Peyer's patch (tissue), 4 donors: ENCODE data around the gene SPATA33. TPM values are rescaled to one million over a fixed set of nuclear protein-coding genes. Genes with fewer than 3 reads are reported as not detected.

Source experiments
- DNase-seq, 3 donors: peaks; one replicate each; pipeline ENCODE4 v3.0.0-alpha.2; 2017 to 2019
- H3K27ac ChIP-seq, 4 donors: fragments of 200-600 bp; sonication (generic); one replicate each; pipeline ENCODE4 v1.5.1; 2016 to 2019
- H3K27me3 ChIP-seq, 2 donors: fragments of 200-600 bp; sonication (generic); one replicate each; pipeline ENCODE4 v1.5.1; 2019
- H3K36me3 ChIP-seq, 3 donors: fragments of 200-600 bp; sonication (generic); one replicate each; pipeline ENCODE4 v1.5.1; 2016 to 2019
- H3K4me1 ChIP-seq, 4 donors: fragments of 200-600 bp; sonication (generic); one replicate each; pipeline ENCODE4 v1.5.1; 2016 to 2019
- H3K4me3 ChIP-seq, 4 donors: fragments of 200-600 bp; sonication (generic); 1 replicate in 3 of 4; 2 replicates in 1 of 4; pipeline ENCODE4 v1.5.1; 2016 to 2019; ENCODE audit warnings: mild to moderate bottlenecking in 1 of 4
- H3K9me3 ChIP-seq, 4 donors: fragments of 200-600 bp; sonication (generic); one replicate each; pipeline ENCODE4 v1.5.1; 2016 to 2019; ENCODE audit warnings: mild to moderate bottlenecking in 1 of 4
- POLR2A ChIP-seq, 2 donors: fragments of 450-650 bp; IDR thresholded peaks; one replicate each; pipeline ENCODE4 v1.5.1; 2017; ENCODE audit warnings: antibody characterized with exemption in 2 of 2, mild to moderate bottlenecking in 2 of 2, moderate library complexity in 2 of 2
- total RNA-seq, 4 donors: library from RNA; depleted of rRNA; stranded (reverse); fragments of >200 nt; gene quantifications; one replicate each; pipeline ENCODE4 v1.1.0, GENCODE V29; 2016
- TF ChIP-seq, protein P1 (sequence below), 6 experiments: fragments of 450-650 bp in 4 of 6; fragments of 200-600 bp in 2 of 6; sonication (generic) in 1 of 6; IDR thresholded peaks; one replicate each; pipeline ENCODE4 v1.5.1; 2017 to 2019; ENCODE audit warnings: antibody characterized with exemption in 6 of 6, mild to moderate bottlenecking in 3 of 6, moderate library complexity in 1 of 6

SPATA33 gene
- total RNA-seq, 4 donors from 2014 or later, result 13.9 to 76.7 (median 25.6) TPM

DNA sequence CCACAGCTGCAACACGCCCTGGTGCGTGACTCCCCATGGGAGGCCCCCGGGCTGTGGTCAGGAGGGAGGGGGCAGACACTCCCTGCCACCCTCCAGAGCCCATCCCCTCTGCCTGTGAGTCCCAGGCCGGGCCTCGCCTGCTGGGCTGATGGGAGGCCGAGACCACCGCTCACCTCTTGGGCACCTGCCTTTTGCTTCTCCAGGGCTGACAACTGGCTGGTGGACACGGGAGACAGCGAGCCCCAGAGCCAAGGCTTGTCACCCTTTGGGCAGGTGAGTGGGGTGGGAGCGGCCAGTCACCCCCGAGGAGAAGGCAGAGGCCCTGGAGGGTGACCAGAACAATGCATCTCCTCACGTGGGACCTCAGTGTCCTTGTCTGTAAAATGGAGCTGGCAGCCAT, 21.0 kb upstream of the SPATA33 start:
- Histone ChIP-seq H3K4me1 (peaks cover 0 to 17% (median 4%) of the 10 kb centered on the region in 4 donors), H3K27ac (no peak overlapping the region), H3K27me3 (no peaks in the 10 kb centered on the region), H3K4me3 (no peak overlapping the region), H3K9me3 (no peaks in the 10 kb centered on the region), H3K36me3 (peaks cover 0 to 30% (median 0%) of the 10 kb centered on the region in 3 donors)
- no peak for TF ChIP-seq POLR2A (IDR thresholded peaks at IDR 0.05)
- TF ChIP-seq, protein P1, sequence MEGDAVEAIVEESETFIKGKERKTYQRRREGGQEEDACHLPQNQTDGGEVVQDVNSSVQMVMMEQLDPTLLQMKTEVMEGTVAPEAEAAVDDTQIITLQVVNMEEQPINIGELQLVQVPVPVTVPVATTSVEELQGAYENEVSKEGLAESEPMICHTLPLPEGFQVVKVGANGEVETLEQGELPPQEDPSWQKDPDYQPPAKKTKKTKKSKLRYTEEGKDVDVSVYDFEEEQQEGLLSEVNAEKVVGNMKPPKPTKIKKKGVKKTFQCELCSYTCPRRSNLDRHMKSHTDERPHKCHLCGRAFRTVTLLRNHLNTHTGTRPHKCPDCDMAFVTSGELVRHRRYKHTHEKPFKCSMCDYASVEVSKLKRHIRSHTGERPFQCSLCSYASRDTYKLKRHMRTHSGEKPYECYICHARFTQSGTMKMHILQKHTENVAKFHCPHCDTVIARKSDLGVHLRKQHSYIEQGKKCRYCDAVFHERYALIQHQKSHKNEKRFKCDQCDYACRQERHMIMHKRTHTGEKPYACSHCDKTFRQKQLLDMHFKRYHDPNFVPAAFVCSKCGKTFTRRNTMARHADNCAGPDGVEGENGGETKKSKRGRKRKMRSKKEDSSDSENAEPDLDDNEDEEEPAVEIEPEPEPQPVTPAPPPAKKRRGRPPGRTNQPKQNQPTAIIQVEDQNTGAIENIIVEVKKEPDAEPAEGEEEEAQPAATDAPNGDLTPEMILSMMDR (IDR thresholded peaks at IDR 0.05), result no peak
- no peak for DNase-seq

DNA sequence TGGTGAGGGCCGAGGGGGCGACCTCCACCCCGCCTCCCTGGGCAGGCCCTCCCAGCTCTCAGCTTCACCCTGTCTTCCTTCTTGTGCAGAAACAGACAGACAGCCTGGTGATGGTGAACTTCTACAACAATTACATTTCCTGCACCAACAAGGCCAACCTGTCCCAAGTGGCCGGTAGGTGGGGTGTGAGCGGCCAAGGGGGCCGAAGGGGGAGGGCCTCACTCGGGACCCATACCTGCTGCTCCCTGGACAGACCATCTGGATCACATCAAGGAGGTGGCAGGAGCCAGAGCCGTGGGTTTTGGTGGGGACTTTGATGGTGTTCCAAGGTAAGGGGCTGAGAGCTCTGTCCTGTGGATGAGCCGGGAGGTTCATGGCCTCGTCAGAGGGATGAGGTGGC, 20.3 kb upstream of the SPATA33 start:
- Histone ChIP-seq H3K36me3 (peaks cover 0 to 30% (median 0%) of the 10 kb centered on the region in 3 donors), H3K27ac (no peak overlapping the region), H3K4me1 (peaks cover 0 to 17% (median 4%) of the 10 kb centered on the region in 4 donors), H3K9me3 (no peaks in the 10 kb centered on the region), H3K27me3 (no peaks in the 10 kb centered on the region), H3K4me3 (no peak overlapping the region)
- no peak for DNase-seq
- TF ChIP-seq, protein P1 (IDR thresholded peaks at IDR 0.05), result no peak
- no peak for TF ChIP-seq POLR2A (IDR thresholded peaks at IDR 0.05)

DNA sequence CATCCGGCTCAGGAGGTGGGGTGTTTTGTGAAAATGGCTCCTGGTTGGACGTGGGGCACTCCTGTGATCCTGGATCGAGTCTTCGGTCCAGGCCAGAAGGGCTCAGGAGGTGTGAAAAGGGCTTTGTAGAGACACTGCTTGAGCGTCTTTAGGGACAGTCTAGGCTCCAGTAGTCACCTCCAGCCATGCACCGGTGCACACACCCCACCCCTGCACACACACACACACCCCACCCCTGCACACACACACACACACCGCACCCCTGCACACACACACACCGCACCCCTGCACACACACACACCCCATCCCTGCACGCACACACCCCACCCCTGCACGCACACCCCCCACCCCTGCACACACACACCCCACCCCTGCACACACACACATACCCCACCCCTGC, 19.2 kb upstream of the SPATA33 start:
- DNase-seq, result no peak
- Histone ChIP-seq H3K27ac (no peak overlapping the region), H3K4me1 (peaks cover 0 to 12% (median 4%) of the 10 kb centered on the region in 4 donors), H3K27me3 (no peaks in the 10 kb centered on the region), H3K9me3 (no peaks in the 10 kb centered on the region), H3K36me3 (peaks cover 0 to 30% (median 0%) of the 10 kb centered on the region in 3 donors), H3K4me3 (no peak overlapping the region)
- no peak for TF ChIP-seq POLR2A (IDR thresholded peaks at IDR 0.05)
- TF ChIP-seq, protein P1 (IDR thresholded peaks at IDR 0.05), result no peak

DNA sequence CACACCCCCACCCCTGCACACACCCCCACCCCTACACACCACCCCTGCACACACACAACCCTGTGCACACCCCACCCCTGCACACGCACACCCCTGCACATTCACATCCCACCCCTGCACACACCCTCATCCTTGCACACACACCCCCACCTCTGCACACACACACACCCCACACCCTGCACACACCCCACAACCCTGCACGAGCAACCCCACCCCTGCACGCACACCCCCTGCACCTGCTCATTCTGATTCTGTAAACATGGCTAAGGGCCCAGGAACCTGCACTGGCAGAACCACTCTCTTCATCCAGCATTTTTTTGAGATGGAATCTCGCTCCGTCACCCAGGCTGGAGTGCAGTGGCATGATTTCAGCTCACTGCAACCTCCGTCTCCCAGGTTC, 18.3 kb upstream of the SPATA33 start:
- TF ChIP-seq POLR2A (IDR thresholded peaks at IDR 0.05), result no peak
- TF ChIP-seq, protein P1 (IDR thresholded peaks at IDR 0.05), result no peak

DNA sequence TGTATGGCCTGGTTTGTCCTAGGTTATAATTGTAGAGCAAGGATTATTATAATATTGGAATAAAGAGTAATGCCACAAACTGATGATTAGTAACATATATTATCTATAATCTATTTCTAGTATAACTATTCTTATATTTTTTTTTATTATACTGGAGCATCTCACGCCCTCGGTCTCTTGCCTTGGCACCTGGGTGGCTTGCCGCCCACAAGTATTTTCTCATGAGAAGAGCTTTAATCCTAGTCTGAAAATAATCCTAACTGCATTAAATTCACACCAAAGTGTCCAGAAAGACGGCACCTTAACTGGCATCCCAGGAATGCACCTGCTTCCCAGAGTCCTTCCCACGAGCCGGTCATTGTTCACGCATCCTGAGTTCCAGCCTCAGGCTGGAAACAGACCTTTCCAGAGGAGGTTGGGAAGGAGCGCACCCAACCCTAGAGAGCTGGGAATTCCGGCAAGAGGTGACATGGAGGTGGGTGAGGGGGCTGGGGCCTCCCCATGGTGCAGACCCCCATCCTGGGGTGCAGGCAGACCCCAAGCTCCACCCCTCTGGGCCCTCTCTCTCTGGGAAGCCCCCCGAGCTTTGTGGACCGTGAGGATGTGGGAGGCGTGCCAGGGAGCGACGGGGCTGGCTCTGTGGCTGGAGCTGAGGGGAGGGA, 16.0 kb upstream of the SPATA33 start:
- peaks cover 0 to 9% (median 4%) of the 10 kb centered on the region in 4 donors for H3K4me1 ChIP-seq
- no peaks in the 10 kb centered on the region for H3K9me3 ChIP-seq
- TF ChIP-seq, protein P1 (IDR thresholded peaks at IDR 0.05), result no peak
- no peak for TF ChIP-seq POLR2A (IDR thresholded peaks at IDR 0.05)
- H3K36me3 ChIP-seq, result peaks cover 0 to 44% (median 0%) of the 10 kb centered on the region in 3 donors
- H3K27ac ChIP-seq, result no peak overlapping the region
- no peak for DNase-seq
- no peaks in the 10 kb centered on the region for H3K27me3 ChIP-seq
- peak overlapping the region in 1 of 4 donors; percentile 33 for H3K4me3 ChIP-seq

More for the DNA sequence above, 18.3 kb upstream of the SPATA33 start:
- Histone ChIP-seq H3K27me3 (no peaks in the 10 kb centered on the region), H3K4me1 (peaks cover 0 to 9% (median 4%) of the 10 kb centered on the region in 4 donors), H3K27ac (no peak overlapping the region), H3K4me3 (no peak overlapping the region), H3K36me3 (peaks cover 0 to 34% (median 0%) of the 10 kb centered on the region in 3 donors), H3K9me3 (no peaks in the 10 kb centered on the region)
- no peak for DNase-seq
